GM21515 (cell line): ENCODE data around the gene SSC5D.
"Not testable (repeated sequence)": the region's sequence is repeated elsewhere in the genome, so short reads cannot be mapped to it uniquely, and the experiment has no call there.

Source experiments
- ATAC-seq: cut with Tn5 transposase; IDR thresholded peaks from one replicate; pipeline ENCODE4 v1.9.1; 2021; ENCODE audit not compliant: unreplicated experiment

The SSC5D gene

GRCh38 chr19:55502197-55502952, 14.1 kb downstream of the SSC5D start:
- no peak for ATAC-seq

- no peak for ATAC-seq
Measured at GRCh38 chr19:55503157-55503501, 14.9 kb downstream of the SSC5D start.

GRCh38 chr19:55503502-55504251, 15.4 kb downstream of the SSC5D start:
- ATAC-seq: peak; percentile 92

GRCh38 chr19:55504252-55504603, 16.0 kb downstream of the SSC5D start:
- ATAC-seq: peak; percentile 8

GRCh38 chr19:55504981-55505380, 16.7 kb downstream of the SSC5D start:
- ATAC-seq: no peak

- no peak for ATAC-seq
Measured at GRCh38 chr19:55508120-55508519, 19.9 kb downstream of the SSC5D start.

GRCh38 chr19:55516878-55517620, 28.8 kb downstream of the SSC5D start:
- peak; percentile 99 for ATAC-seq

DNA sequence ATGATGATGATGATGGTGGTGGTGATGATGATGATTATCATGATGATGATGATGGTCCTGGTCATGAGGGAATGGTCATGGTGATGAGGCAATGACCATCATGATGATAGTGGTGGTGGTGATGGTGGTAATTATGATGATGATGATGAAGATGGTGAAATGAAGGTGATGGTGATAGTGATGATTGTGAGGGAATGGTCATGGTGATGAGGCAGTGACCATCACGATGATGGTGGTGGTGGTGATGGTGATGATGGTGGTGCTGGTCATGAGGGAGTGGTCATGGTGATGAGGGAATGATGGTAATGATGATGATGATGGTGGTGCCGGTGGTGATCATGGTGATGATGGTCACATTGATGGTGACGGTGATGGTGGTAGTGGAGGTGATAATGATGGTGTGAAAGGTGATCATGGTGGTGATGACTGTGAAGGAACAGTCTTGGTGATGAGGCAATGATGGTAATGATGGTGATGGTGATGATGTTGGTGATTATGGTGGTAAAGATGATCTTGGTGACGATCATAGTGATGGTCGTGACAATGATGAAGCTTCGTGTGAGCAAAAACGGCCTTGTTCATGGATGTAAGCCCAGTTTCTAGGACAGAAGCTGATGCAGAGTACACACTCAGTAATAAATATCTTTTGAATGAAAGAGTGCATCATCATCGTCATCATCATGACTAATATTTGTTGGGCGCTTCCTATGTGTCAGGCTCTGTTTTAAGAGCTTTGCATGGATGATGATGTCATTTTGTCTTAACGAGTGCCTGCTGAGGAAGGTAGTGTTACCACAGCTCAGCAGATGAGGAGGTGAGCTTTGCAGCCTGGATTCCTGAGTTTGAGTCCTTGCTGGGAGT, 31.4 kb downstream of the SSC5D start:
- no peak for ATAC-seq

DNA sequence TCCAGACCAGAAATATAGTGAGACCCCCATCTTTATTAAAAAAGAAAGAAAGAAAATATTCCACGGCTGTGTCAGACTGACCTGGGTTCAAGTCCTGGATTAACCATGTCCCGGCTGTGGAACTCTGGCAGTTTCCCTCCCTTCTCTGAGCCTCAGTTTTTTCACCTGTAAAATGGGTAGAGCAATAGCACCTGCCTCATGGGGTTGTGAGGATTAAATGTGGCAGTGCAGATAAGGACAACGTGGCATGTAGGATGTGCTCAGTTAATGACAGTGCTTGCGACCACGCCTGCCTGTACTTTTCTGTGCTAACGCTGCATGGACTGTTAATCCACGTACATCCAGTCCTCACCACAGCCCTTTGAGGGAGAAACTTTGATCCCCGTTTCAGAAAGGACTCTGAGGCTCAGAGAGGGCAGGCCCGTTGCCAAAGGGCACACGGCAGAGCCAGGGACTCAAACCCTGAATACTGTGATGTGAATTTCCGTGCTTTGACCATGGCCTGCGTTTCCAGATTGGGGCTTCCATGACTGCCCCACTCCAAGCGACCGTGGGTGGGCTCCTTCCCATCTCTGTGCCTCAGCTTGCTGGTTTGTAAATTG, 32.6 kb downstream of the SSC5D start:
- no peak for ATAC-seq

DNA sequence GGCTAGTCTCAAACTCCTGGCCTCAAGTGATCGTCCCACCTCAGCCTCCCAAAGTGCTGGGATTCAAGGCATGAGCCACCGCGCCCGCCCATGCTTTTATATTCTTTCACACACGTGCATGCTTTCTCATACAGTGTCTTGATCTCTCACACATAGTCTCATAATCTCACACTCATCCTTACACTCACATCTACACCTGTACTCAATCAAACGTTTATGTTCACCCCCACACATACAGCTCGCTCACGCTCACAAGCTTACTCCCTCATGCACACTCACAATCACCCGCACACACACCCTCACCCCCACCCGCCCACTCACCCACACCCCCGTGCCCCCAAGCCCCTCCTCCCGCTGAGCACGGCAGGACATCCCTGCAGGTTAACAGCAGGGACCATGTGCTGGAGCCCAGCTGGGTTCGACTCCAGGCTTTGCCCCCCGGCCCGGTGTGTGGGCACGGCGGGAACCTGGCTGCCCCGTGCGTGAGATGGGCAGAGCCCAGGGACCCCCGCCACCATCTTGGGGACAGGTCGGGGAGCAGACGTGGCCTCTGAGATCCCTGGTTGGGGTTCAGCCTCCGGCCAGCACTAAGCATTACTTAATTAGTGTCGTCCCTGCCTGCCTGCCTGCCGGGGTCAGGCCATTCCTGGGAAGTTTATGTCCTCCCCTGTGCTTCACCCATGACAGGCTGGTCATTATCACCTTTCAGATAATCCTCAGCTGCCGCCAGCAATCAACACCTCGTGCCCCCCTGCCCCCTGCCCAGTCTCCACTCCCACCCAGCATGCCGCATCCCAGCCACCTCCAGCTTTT, 37.3 kb downstream of the SSC5D start:
- no peak for ATAC-seq

GRCh38 chr19:55526216-55527196, 38.3 kb downstream of the SSC5D start:
- ATAC-seq: no peak

- no peak for ATAC-seq
Measured at GRCh38 chr19:55527197-55528029, 39.2 kb downstream of the SSC5D start.

DNA sequence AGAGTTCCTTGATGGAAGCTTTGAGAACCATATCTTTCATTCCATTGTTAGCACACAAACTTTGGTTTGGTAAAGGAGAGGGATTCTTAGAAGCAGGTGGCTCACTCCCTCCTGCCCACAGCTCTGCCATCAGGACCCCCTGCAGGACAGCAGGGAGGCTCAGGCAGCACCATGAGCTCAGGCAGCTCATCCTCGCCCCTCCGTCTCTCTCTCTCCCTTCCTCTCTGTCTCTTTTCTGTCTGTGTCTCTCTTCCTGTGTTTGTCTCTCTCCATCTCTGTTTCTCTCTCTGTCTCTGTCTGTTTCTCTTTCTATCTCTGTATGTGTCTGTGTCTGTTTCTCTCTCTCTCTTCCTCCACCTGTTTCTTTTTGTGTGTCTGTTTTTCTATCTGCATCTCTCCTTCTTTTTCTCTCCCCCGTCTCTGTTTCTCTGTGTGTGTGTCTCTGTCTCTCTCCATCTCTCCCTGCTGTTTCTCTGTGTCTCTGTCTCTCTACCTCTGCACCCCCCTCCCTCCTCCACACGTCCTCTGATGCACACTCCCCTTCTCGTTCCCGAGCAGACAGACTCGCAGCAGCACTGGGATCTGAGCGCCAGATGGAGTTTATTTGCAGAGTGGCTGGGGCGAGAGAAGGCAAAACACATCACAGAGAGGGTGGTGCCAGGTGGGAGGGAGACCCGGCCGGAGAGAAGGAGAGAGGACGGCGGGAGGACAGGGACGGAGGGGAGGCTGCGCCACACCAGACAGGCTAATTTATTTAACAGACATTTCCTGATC, 40.0 kb downstream of the SSC5D start:
- ATAC-seq: no peak

DNA sequence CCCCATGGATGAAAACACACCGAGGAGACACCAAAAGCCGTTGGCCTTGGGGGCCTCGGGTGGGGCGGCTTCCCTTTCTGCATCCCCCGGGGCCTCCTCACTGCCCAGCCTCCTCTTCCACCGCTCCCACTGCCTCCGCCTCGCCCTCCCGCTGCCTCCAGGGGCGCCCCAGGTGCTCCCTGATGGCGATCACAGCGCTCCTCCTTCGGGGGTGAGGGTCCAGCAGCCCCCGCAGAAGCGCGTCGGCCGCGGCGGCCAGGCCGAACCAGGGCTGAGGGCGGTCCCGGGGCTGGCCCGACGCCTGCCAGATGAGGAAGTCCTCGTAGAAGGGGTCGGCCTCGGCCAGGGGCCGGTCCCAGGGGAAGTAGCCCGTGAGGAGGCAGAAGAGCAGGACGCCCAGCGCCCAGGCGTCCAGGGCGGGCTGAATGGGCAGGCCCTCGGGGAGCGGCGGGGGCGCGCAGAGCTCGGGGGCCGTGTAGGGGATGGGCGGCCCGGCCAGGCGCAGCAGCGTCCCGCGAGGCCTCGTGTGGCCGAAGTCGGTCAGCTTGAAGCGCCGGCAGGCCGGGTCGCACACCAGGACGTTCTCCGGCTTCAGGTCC, 41.5 kb downstream of the SSC5D start:
- no peak for ATAC-seq

DNA sequence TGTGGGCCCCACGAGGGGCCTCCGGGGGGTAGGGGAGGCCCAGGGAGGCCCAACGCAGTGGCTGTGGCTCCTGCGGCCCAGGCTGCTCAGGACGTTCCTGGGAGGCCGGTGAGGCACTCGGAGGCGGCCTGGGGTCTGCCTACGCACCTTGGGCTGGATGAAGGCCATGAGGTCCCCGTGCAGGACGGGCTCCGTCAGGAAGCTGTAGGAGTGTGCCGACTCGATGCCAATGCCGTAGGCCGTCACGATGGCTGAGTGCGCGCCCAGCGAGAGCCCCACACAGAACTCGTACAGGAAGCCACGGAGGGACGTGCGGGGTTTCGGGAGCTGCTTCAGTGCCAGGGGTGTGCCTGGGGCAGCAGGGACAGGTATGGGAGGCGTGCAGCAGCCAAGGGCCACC, 42.8 kb downstream of the SSC5D start:
- ATAC-seq: no peak

GRCh38 chr19:55534280-55534679, 46.0 kb downstream of the SSC5D start:
- ATAC-seq: not testable (repeated sequence)
